Left hindlimb (tissue), 1 donor: Measurements from ENCODE around the gene GNA15.

Experiments used
- DNase-seq: peaks from one replicate; pipeline ENCODE4 v3.0.0-alpha.2; 2018

GNA15 gene

GRCh38 chr19:3121821-3122511 lies 13.9 kb upstream of the GNA15 start:
- DNase-seq = no peak

- DNase-seq = no peak
Measured at GRCh38 chr19:3122512-3122870, 13.3 kb upstream of the GNA15 start.

GRCh38 chr19:3123088-3123721 lies 12.6 kb upstream of the GNA15 start:
- DNase-seq = no peak

GRCh38 chr19:3123956-3124355 lies 11.9 kb upstream of the GNA15 start:
- DNase-seq = no peak

GRCh38 chr19:3124630-3125029 lies 11.2 kb upstream of the GNA15 start:
- DNase-seq = no peak

- no peak for DNase-seq
Measured at GRCh38 chr19:3125900-3126524, 9.8 kb upstream of the GNA15 start.

GRCh38 chr19:3129112-3129511 lies 6.7 kb upstream of the GNA15 start:
- DNase-seq = no peak

GRCh38 chr19:3131168-3131567 lies 4.7 kb upstream of the GNA15 start:
- DNase-seq = no peak

GRCh38 chr19:3132971-3133792 lies 2.7 kb upstream of the GNA15 start:
- DNase-seq = no peak

GRCh38 chr19:3133793-3134116 lies 2.1 kb upstream of the GNA15 start:
- no peak for DNase-seq

- no peak for DNase-seq
Measured at GRCh38 chr19:3136684-3137055, 837 bp downstream of the GNA15 start.

GRCh38 chr19:3137119-3137518 lies 1.3 kb downstream of the GNA15 start:
- DNase-seq = no peak

GRCh38 chr19:3138268-3138667 lies 2.4 kb downstream of the GNA15 start:
- no peak for DNase-seq

GRCh38 chr19:3140667-3141038 lies 4.8 kb downstream of the GNA15 start:
- DNase-seq = no peak

GRCh38 chr19:3142292-3142670 lies 6.4 kb downstream of the GNA15 start:
- no peak for DNase-seq

GRCh38 chr19:3142781-3143337 lies 7.0 kb downstream of the GNA15 start:
- DNase-seq = no peak

GRCh38 chr19:3145909-3146676 lies 10.3 kb downstream of the GNA15 start:
- DNase-seq = no peak

- DNase-seq = no peak
Measured at GRCh38 chr19:3146677-3147100, 10.9 kb downstream of the GNA15 start.

- no peak for DNase-seq
Measured at GRCh38 chr19:3148503-3148902, 12.7 kb downstream of the GNA15 start.

GRCh38 chr19:3149089-3149488 lies 13.3 kb downstream of the GNA15 start:
- DNase-seq = no peak

GRCh38 chr19:3149526-3150505 lies 14.0 kb downstream of the GNA15 start:
- DNase-seq = no peak
